GM18868 (cell line): ENCODE measurements around the gene COPA.

Source experiments
- ATAC-seq: cut with Tn5 transposase; IDR thresholded peaks from one replicate; pipeline ENCODE4 v1.9.1; 2021; ENCODE audit warnings: mild to moderate bottlenecking, moderate library complexity; ENCODE audit not compliant: unreplicated experiment

Gene COPA

DNA sequence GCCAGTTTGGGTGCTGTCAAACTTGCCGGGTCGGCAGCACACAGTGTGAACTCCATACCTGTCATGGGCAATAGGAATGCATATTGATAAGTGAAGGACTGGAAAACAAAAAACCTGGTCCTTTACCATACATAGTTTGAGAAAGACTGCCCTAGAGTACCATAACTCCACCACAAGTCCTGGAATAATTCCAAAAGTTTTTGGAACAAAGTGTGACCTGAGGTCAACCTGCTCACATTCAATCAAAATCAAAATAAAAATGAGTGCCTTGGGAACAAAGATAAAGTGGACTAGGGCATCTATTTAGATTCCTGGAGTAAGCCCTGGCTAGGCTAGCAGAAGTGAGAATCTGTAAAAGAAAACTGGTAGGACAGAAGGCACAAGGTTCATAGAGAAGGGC lies 65.7 kb downstream of the COPA start:
- no peak for ATAC-seq

DNA sequence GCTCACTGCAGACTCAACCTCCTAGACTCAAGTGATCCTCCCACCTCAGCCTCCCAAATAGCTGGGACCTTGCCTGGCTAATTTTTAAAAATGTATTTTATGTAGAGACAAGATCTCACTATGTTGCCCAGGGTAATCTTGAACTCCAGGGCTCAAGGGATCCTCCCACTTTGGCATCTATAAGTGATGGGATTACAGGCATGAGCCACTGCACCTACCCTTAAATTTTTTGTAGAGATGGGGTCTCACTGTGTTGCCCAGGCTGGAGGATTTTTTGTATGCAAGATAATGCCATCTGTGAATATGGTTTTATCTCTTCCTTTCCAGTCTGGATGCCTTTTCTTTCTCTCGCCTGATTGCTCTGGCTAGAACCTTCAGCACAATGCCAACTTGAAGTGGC lies 72.0 kb downstream of the COPA start:
- no peak for ATAC-seq

DNA sequence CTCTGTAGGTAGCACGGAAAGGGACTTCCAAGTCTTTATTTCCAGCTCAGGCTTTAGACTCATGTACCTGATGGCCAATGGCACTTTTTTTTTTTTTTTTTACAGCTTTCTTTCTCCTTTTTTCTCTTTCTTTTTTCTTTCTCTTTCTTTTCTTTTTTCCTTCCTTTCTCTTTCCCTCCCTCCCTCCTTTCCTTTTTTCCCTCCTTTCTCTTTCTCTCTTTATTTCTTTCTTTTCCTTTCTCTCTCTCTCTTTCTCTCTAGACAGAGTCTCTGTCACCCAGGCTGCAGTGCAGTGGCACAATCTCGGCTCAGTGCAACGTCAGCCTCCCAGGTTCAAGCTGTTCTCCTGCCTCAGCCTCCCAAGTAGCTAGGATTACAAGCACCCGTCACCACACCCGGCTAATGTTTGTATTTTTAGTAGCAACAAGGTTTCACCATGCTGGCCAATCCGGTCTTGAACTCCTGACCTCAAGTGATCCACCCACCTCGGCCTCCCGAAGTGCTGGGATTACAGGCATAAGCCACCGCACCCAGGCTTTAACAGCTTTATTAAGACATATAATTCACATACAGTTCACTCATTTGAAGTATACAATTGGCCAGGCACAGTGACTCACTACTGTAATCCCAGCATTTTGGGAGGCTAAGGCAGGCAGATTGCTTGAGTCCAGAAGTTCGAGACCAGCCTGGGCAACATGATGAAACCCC lies 75.6 kb downstream of the COPA start:
- no peak for ATAC-seq

DNA sequence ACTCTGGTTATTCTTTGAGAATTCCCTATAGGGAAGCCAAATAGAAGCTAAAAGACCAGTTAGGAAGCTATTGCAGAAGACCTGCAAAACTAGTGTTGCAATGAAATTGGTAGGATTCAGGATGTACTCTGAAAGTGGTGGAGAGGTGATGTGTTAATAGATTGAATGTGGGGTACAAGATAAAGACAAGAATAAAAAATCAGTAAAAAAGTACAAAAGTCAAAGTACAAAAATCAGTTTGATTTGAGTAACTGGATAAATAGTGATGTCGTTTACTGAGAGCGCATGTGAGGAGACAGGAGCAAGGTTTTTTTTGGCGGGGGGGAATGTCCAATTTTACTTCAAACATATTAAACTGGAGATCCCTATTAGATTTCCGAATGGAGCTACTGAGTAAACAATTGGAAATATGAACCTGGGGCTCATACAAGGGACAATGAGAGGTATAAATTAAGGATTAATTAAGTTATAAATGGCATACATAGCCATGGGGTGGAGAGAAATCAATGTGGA lies 78.2 kb downstream of the COPA start:
- no peak for ATAC-seq

DNA sequence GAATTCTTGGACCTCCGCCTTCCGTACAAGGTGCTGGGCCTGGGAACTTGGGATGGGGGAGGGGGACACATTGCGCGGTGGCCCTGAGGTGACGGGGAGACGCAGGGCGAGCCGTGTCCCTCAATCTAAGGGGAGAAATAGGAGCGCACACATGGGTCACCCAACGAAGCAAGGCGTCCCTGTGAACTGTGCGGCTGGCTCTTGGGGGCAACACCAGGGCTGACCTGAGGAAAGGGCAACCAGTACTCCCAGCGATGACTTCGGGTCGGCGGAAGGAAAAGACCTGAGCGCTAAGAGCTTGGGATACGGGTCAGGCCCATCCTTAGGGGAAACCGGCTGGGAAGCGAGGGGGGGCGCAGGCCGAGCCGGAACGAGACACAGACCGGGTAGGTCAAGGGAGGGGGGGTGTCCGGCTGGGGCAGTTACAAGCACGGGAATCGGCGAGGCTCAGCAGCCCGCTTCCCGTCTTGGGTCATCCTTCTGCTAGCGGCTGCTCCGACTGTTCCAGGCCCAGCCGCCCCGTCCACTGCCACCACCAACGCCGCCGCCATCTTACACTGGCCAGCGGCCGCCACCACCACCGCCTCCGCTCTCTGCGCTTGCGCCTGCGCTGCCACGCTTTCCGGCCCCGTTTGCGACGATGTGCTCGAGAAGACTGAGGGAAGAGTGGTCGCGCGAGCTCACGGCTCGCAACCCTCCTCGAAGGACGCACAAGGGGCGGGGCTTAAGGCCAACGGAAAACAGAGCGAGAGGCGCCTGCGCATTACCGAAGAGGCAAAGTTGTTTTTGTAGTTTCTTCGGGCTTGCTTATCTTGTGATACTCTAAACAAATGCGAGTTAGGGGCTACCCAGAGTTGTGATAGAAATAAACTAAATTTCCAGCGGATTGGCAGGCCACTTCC lies 80.9 kb downstream of the COPA start, which contains the start of gene DCAF8:
DCAF8 (minus strand) TSS at position 657 of the 902 bp plus-strand sequence. CDS start 18,541 bp downstream, outside the sequence.
- peak; percentile 80 for ATAC-seq

DNA sequence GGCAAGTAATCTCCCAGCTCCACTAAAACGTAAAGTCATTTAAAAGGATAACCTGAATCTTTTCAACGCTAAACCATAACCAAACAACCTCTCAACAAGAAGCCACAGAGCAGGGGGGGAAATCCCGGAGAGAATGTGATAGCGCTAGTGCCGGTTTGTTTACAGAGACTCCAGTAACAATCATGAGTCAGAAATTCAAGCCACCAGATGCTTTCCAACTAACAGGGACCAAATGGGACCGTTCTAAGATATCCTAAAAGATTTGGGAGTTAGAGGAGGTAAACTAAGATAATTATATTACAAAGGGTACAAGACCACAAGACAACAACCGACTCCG lies 81.5 kb downstream of the COPA start:
- ATAC-seq = peak; percentile 46

DNA sequence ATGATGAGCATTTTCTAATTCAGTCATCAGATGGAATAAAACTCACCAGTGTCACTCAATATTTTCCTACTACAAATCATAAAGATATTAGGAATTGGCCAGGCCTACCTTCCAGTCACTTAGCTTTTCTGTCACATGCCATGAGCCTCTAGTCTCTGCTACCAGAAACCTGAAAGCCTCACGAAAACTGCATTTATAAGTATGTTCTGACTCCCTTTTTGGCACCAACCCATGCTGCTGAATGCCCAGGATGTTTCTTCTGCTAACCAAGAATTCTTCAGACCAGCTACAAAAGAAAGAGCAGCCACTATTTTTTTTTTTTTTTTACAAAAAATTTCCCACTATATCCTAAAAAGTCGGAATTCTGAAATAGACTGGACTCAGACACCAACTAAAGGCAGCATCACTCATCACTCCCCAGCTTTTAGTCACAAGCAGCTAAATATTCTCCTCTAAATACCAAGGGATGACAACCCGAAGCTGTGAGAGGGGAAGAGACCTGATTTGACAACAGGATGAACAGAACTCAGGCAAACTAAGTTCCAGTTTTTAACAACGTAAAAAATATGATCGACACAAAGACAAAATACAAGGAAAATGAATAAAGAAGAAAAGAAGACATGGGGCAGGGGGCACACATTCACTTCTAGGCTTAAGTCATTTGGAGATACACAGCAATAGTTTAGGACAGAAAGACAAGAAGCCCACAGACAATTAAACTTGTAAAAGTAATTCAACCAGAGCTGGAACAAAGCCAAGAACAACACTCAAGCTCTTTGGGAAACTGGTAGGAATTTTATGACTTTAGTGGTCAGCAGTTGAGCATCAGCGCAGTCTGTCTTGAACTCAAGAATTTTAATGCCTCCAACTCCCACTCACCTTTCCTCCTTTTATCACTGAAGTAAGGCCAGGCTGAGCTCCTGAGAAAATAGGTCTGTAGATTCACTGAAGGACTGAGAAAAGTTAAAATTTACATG lies 82.4 kb downstream of the COPA start:
- ATAC-seq = no peak

DNA sequence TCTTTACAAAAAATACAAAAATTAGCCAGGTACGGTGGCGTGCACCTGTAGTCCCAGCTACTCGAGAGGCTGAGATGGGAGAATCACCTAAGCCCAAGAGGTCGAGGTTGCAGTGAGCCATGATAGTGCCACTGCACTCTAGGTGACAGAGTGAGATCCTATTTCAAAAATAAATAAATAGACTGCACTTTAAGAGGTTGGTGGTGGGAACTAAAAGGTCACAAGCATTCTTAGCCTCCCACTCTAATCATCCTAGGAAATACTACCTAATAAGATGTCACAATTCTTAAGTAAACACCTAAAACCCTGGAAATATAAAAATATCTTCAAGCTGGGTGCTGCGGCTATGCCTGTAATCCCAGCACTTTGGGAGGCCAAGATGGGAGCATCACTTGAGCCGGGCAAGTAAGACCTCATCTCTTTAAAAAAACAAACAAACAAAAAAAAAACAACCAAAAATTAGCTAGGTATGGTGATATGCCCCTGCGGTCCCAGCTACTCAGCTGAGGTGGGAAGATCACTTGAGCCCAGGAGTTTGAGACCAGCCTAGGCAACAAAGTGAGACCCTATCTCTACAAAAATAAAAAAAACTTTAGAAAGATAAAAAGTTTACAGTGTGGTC lies 84.8 kb downstream of the COPA start:
- no peak for ATAC-seq

DNA sequence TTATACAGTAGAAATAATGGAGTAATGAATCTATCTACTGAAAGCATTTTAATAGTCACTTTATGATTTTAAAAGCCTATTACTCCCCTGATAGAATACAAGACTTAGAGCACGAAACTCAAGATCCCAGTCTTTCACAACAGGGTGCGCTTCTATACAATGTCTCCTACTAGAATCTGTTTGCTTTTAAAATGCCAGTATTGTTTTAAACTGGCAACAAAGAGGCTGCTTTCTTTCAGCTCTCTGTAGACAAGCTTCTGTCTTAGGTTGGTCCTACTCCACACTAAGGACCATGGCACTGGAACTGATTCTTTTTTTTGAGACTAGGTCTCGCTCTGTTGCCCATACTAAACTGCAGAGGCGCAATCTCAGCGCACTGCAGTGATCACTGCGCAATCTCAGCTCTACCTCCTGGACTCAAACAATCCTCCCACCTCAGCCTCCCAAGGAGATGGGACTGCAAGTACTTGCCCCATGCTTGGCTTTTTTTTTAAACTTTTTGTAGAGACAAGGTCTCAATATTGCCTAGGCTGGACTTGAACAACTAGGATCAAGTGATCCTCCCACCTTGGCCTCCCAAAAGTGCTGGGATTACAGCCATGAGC lies 85.5 kb downstream of the COPA start:
- ATAC-seq = no peak

DNA sequence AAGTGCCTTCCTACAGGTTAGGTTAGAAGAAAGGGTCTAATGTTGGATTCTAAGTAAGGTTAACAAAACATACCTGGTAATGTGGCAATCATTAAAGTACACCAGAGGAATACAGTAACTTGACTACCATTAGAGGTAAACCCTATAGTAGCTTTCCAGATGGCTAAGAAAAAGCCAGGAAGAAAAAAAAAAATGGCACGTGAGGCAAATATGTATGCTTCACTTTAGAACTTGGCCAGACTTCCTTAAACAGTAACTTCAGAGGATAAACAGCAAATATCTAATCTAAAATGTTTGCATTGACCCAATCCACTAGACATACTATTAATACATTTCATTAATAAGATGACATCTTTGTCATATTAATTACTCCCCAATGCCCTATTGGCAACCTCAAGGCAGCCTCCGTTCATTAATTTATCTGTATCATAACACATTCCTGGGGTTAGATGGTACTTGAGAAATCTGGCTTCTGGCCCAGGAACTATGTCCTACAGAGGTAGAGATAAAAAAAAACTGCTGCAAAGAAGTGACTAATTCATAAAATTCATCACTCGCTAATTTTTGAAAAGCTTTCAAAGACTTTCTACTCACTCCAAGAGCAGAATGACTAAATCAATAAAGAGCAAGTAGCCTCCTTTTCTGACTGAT lies 86.5 kb downstream of the COPA start:
- no peak for ATAC-seq

DNA sequence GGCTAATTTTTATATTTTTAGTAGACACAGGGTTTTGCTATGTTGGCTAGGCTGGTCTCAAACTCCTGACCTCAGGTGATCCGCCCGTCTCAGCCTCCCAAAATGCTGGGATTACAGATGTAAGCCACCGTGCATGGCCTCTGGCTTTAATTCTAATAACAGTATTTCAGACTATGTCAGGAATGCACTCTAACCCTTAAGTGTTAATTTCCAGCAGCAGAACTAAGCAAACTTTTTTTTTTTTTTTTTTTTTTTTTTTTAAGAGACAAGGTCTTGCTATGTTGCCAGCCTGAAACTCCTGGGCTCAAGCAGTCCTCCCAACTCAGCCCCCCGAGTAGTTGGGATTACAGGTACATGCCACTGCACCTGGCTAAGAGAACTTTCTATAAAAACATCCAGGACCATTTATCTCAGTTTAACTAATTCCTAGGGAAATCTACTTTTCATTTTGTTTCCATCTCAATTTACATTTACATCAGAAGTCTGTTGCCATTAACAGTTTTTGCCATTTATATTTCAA lies 87.2 kb downstream of the COPA start:
- no peak for ATAC-seq

DNA sequence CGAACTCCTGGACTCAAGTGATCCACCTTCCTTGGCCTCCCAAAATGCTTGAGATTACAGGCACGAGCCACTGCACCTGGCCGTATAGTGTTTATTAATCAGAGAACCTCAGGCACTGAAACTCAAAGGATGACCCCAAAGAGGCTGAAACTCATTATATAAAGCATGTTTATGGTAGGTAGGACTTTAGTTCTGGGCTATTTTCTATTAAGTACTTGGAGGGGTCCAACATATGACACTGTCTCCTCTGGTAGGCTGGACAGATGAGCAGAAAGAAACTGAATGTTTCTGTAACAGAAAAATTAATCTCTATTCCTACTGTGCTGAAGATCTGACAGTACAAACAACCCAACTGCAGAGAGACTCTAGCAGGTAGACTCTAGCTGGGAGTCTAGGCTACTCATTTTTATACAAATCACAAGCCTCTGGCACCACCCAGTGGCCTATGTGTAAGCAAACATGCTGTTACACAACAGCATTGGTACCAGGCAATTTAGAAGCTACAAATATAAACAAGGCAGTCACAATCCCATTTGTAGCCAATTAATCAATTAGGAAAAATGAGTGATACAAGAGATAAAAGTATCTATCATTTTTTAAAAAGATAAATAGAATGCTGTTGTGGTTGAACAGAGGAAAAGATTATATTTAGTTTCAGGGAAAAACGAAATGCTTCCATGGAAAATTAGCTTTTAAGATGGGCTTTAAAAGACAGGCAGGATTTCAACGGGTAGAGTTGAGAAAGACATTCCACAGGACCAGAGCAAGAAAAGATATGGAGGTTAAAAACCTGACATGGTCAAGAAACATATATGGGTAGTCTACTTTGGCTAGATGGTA lies 91.1 kb downstream of the COPA start:
- ATAC-seq = peak; percentile 82

DNA sequence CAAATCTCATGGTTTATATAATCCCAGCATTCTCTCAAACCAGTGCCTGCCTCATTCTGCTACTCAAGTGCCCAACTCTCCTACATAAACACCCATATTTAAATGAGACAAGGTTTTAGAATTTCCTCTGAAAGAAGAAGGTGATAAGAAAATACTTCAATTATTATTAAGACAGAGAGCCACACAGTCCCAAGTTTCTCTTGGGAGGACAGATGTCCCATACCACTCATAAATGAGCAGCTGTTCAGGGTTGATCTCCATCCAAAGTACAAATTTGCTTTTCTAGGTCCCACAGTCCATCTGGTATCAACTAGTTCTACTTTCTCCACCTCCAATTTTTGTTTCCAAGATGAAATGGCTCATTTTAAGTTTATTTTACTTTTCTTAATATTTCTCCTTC lies 92.0 kb downstream of the COPA start:
- no peak for ATAC-seq

DNA sequence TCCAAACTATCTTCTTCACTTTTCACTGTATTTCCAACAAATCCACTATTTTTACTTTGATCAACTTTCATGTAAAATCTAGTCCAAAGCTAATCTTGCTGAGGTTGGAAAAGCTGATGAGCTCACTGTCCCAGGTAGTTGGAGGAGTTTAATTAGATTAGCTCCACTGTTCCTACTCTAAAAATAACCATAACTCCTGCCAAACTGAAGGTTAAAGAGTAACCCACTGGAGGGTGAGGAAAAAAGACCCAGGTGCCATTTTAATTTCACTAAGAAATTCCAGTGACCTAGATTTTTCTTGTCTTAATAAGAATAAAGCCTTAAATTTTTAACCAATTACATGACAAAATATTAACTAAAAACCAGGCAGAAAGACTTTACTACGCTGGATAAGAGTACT lies 96.0 kb downstream of the COPA start:
- no peak for ATAC-seq

DNA sequence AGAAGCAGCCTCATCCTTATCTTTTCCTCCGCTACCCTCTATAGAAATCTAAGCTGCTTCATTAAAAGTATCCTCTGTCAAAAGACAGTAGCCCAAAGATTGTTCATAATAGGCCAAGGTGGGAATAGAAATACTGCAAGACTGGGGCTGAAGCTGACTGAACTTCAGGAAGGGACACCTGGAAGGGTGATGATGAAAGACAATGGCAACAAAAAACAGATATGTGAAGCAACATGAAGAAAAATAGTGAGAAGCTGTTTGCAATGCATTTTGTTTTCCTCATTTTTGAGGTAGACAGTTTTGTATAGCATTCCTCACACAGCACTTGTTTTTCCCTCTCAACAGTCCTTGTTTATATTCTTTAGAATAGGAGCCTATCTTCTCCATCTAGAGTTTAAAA lies 97.6 kb downstream of the COPA start:
- no peak for ATAC-seq

DNA sequence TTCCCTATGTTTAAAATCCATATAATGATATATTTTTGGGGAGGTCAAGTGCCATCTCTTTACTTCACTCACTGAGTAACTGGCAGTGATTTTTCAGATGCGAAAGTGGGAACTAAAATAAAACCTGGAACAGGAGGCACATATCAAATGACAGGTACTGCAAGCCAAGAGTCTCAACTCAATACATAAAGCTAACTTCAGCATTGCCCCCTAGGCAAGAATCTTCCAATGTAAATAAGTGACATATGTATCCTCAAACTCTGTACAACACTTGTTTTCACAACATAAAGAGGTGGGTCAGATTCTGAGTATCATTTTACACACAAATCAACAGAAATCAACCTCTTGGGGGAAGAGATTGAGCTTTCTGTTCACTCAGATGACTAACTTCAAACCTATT lies 98.8 kb downstream of the COPA start:
- no peak for ATAC-seq

DNA sequence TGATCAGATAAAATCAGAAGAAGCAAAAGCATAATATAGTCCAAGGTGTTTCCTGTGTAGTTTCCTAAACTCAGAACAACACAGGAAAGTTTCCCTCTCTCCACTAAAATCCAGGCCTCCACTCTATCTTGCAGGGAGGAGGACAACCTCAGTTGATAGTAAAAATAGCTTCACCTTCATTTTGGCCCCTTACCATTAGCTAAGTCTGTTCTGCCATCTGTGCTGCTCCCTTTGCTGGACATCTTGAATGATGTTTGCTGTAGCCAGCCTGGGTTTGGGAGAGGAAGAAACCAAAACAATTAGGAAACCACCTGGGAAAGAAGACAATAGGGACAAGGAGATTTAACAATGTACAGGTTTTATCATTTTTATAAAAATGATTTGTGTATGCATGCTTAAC lies 99.3 kb downstream of the COPA start:
- ATAC-seq = no peak

DNA sequence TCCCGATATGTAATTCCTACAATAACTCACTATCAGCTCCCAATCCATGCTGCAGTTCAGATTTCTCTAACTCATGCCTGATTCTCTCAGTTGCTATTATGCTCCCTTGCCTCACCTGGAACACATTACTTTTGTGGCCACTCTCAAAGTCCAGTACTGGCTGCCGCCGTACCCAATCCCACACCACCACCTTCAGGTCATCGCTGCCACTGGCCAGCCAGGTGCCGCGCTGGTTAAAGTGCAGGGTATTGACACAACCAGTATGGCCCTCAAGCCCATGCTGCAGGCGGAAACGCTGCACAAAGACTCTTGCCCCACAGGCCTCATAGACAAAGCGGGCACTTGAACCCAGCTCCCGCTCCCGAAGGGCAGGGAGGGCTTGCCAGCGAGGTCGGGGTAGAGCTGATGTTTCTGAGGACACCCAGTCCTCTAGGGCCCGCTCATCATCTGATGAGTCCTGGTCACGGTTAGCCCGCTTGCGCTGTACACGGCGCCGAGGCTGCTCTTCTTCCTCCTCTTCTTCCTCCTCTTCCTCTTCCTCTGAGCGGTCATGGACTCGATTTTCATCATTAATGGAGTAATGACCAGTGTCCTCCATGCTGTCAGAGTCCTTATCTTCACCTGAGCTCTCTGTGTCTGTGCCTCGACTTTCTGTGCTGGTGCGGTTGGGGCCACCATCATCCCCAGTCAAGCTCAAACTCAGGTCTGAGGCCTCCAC lies 103.3 kb downstream of the COPA start:
- ATAC-seq = no peak
